Mesenchymal stem cell (in vitro differentiated cells and primary cell): ENCODE results near the gene TMEM63B.

Experiments
- DNase-seq: peaks from one replicate; pipeline ENCODE4 v3.0.0-alpha.2; 2013
- H2AFZ ChIP-seq: one replicate; pipeline ENCODE4 v1.6.1; 2013; ENCODE audit warnings: low read depth, mild to moderate bottlenecking, control low read depth, inconsistent platforms, low read length, moderate library complexity
- H2AK5ac ChIP-seq: 2 replicates; pipeline ENCODE4 v1.6.1; 2013; ENCODE audit warnings: low read length, moderate library complexity, mild to moderate bottlenecking, inconsistent platforms; ENCODE audit not compliant: severe bottlenecking
- H2BK120ac ChIP-seq: one replicate; pipeline ENCODE4 v1.6.1; 2013; ENCODE audit warnings: low read depth, mild to moderate bottlenecking, inconsistent platforms, low read length, moderate library complexity
- H2BK12ac ChIP-seq, 2 experiments: one replicate each; pipeline ENCODE4 v1.6.1; 2013; ENCODE audit warnings: inconsistent platforms in 2 of 2, low read length in 2 of 2, mild to moderate bottlenecking in 2 of 2, moderate library complexity in 2 of 2, control low read depth in 1 of 2
- H2BK15ac ChIP-seq: one replicate; pipeline ENCODE4 v1.6.1; 2013; ENCODE audit warnings: mild to moderate bottlenecking, low read depth, inconsistent platforms; ENCODE audit not compliant: poor library complexity, severe bottlenecking
- H2BK5ac ChIP-seq: 2 replicates; pipeline ENCODE4 v1.6.1; 2013; ENCODE audit warnings: low read depth, mild to moderate bottlenecking, low read length, control low read depth, inconsistent platforms; ENCODE audit not compliant: poor library complexity, severe bottlenecking
- H3K14ac ChIP-seq, 2 experiments: one replicate each; pipeline ENCODE4 v1.6.1; 2013; ENCODE audit warnings: inconsistent platforms in 2 of 2, low read length in 2 of 2, control low read depth in 1 of 2, mild to moderate bottlenecking in 1 of 2, moderate library complexity in 1 of 2
- H3K18ac ChIP-seq, 2 experiments: one replicate each; pipeline ENCODE4 v1.6.1; 2013; ENCODE audit warnings: inconsistent platforms in 2 of 2, low read length in 2 of 2, control low read depth in 1 of 2, low read depth in 1 of 2, mild to moderate bottlenecking in 1 of 2
- H3K23ac ChIP-seq, 2 experiments: one replicate each; pipeline ENCODE4 v1.6.1; 2013; ENCODE audit warnings: inconsistent platforms in 2 of 2, low read length in 2 of 2, mild to moderate bottlenecking in 2 of 2, moderate library complexity in 2 of 2, control low read depth in 1 of 2
- H3K27ac ChIP-seq: 2 replicates; pipeline ENCODE4 v1.5.1; 2013; ENCODE audit warnings: mild to moderate bottlenecking, moderate library complexity, low read length, control low read depth, inconsistent platforms; ENCODE audit not compliant: poor library complexity, severe bottlenecking
- H3K27me3 ChIP-seq, 2 experiments: 2 replicates each; pipeline versions ENCODE4 v1.6.1 to v1.7.0; 2013; ENCODE audit warnings: low read length in 2 of 2, mild to moderate bottlenecking in 2 of 2, moderate library complexity in 2 of 2, control low read depth in 1 of 2, inconsistent platforms in 1 of 2; ENCODE audit not compliant: control insufficient read depth in 1 of 2, insufficient read depth in 1 of 2
- H3K36me3 ChIP-seq, 2 experiments: 2 replicates each; pipeline versions ENCODE4 v1.6.1 to v1.7.0; 2013; ENCODE audit warnings: low read length in 2 of 2, control low read depth in 1 of 2, inconsistent platforms in 1 of 2, low read depth in 1 of 2, mild to moderate bottlenecking in 1 of 2; ENCODE audit not compliant: insufficient read depth in 2 of 2, control insufficient read depth in 1 of 2
- H3K4ac ChIP-seq, 2 experiments: one replicate each; pipeline ENCODE4 v1.6.1; 2013; ENCODE audit warnings: inconsistent platforms in 2 of 2, low read length in 2 of 2, mild to moderate bottlenecking in 2 of 2, moderate library complexity in 2 of 2, control low read depth in 1 of 2, low read depth in 1 of 2
- H3K4me1 ChIP-seq: 2 replicates; pipeline ENCODE4 v1.6.1; 2013; ENCODE audit warnings: low read depth, low read length, control low read depth; ENCODE audit not compliant: control insufficient read depth, insufficient read depth
- H3K4me2 ChIP-seq: 2 replicates; pipeline ENCODE4 v1.6.1; 2013; ENCODE audit warnings: low read length, mild to moderate bottlenecking, inconsistent platforms; ENCODE audit not compliant: poor library complexity, severe bottlenecking
- H3K4me3 ChIP-seq, 2 experiments: 2 replicates each; pipeline versions ENCODE4 v1.5.1 to v1.7.0; 2013; ENCODE audit warnings: low read length in 2 of 2, mild to moderate bottlenecking in 2 of 2, control low read depth in 1 of 2, low read depth in 1 of 2; ENCODE audit not compliant: insufficient read depth in 1 of 2
- H3K79me1 ChIP-seq: replicated peaks from 2 replicates; pipeline ENCODE4 v1.6.1; 2013; ENCODE audit warnings: mild to moderate bottlenecking, control low read depth, low read length, inconsistent platforms; ENCODE audit not compliant: poor library complexity, severe bottlenecking
- H3K9ac ChIP-seq: 2 replicates; pipeline ENCODE4 v1.7.0; 2013; ENCODE audit warnings: mild to moderate bottlenecking, low read length, moderate library complexity
- H3K9me3 ChIP-seq: 2 replicates; pipeline ENCODE4 v1.7.0; 2013; ENCODE audit warnings: mild to moderate bottlenecking, low read length; ENCODE audit not compliant: control insufficient read depth
- H4K8ac ChIP-seq: one replicate; pipeline ENCODE4 v1.6.1; 2013; ENCODE audit warnings: inconsistent platforms, mild to moderate bottlenecking, low read length, moderate library complexity
- H4K91ac ChIP-seq: one replicate; pipeline ENCODE4 v1.6.1; 2013; ENCODE audit warnings: mild to moderate bottlenecking, low read length, inconsistent platforms
- WGBS: methylation state at CpG from one replicate; pipeline ENCODE4 v1.1.7; 2013; ENCODE audit warnings: mixed read lengths; 5-methylcytosine and 5-hydroxymethylcytosine counted together

The TMEM63B gene

GRCh38 chr6:44084231-44085014 is 42.9 kb upstream of the TMEM63B start:
- no peaks in the 10 kb centered on the region for H3K9me3 ChIP-seq
- H3K4me2 ChIP-seq: no peak overlapping the region
- no peaks in the 10 kb centered on the region for H3K79me1 ChIP-seq
- no peaks in the 10 kb centered on the region for H3K27me3 ChIP-seq
- H3K27ac ChIP-seq: no peak overlapping the region
- H3K36me3 ChIP-seq: peaks cover 5% of the 10 kb centered on the region in 2 experiments
- no peak overlapping the region for H3K9ac ChIP-seq
- no peak overlapping the region for H3K23ac ChIP-seq
- H2BK5ac ChIP-seq: no peak overlapping the region
- H3K14ac ChIP-seq: peak overlapping the region in 1 of 2 experiments; percentile 84
- H4K91ac ChIP-seq: no peak overlapping the region
- no peak overlapping the region for H2BK15ac ChIP-seq
- H3K4me1 ChIP-seq: peaks cover 12% of the 10 kb centered on the region
- H4K8ac ChIP-seq: no peak overlapping the region
- WGBS: 90% methylated on average over 13 of the region's 13 CpGs
- H2BK12ac ChIP-seq: no peak overlapping the region
- no peak overlapping the region for H3K4me3 ChIP-seq
- H3K4ac ChIP-seq: no peak overlapping the region
- no peak overlapping the region for H2AK5ac ChIP-seq
- H2AFZ ChIP-seq: no peak overlapping the region
- DNase-seq: peak; percentile 78
- peak overlapping the region in 1 of 2 experiments; percentile 55 for H3K18ac ChIP-seq
- no peak overlapping the region for H2BK120ac ChIP-seq

- Histone ChIP-seq H3K4ac (no peak overlapping the region), H2AK5ac (no peak overlapping the region)
Observed at GRCh38 chr6:44085219-44085618, 42.1 kb upstream of the TMEM63B start.

GRCh38 chr6:44086931-44087574 is 40.3 kb upstream of the TMEM63B start:
- Histone ChIP-seq H3K23ac (no peak overlapping the region), H2AK5ac (no peak overlapping the region), H3K4me2 (no peak overlapping the region), H2BK120ac (no peak overlapping the region), H3K4me3 (no peak overlapping the region), H3K36me3 (peaks cover 7 to 13% of the 10 kb centered on the region in 2 experiments), H3K27me3 (no peaks in the 10 kb centered on the region), H4K91ac (no peak overlapping the region), H3K4me1 (peaks cover 14% of the 10 kb centered on the region), H3K18ac (no peak overlapping the region), H2BK12ac (no peak overlapping the region), H2BK5ac (no peak overlapping the region), H4K8ac (no peak overlapping the region), H3K4ac (no peak overlapping the region), H3K27ac (no peak overlapping the region), H3K9ac (peak overlapping the region; percentile 11), H3K14ac (no peak overlapping the region), H2AFZ (no peak overlapping the region), H2BK15ac (no peak overlapping the region), H3K9me3 (no peaks in the 10 kb centered on the region), H3K79me1 (peaks cover 5% of the 10 kb centered on the region)
- DNase-seq: no peak
- 76% methylated on average over 9 of the region's 9 CpGs for WGBS

More at GRCh38 chr6:44085219-44085618, 42.1 kb upstream of the TMEM63B start:
- H2BK5ac ChIP-seq: no peak overlapping the region
- 94% methylated on average over 2 of the region's 2 CpGs for WGBS
- H2BK120ac ChIP-seq: no peak overlapping the region
- no peak for DNase-seq
- H3K4me1 ChIP-seq: peaks cover 12% of the 10 kb centered on the region
- H3K27me3 ChIP-seq: no peaks in the 10 kb centered on the region
- H3K4me2 ChIP-seq: no peak overlapping the region
- H3K18ac ChIP-seq: no peak overlapping the region
- H3K27ac ChIP-seq: no peak overlapping the region
- no peak overlapping the region for H3K9ac ChIP-seq
- no peak overlapping the region for H3K4me3 ChIP-seq
- H2AFZ ChIP-seq: no peak overlapping the region
- peaks cover 3% of the 10 kb centered on the region for H3K79me1 ChIP-seq
- H4K91ac ChIP-seq: no peak overlapping the region
- H2BK12ac ChIP-seq: no peak overlapping the region
- H3K9me3 ChIP-seq: no peaks in the 10 kb centered on the region
- H2BK15ac ChIP-seq: no peak overlapping the region
- H3K36me3 ChIP-seq: peaks cover 7 to 9% of the 10 kb centered on the region in 2 experiments
- no peak overlapping the region for H3K14ac ChIP-seq
- no peak overlapping the region for H4K8ac ChIP-seq
- H3K23ac ChIP-seq: no peak overlapping the region

- no peak overlapping the region for H3K14ac ChIP-seq
- DNase-seq: no peak
Observed at GRCh38 chr6:44087623-44088022, 39.7 kb upstream of the TMEM63B start.

More at GRCh38 chr6:44087623-44088022, 39.7 kb upstream of the TMEM63B start:
- H3K4ac ChIP-seq: no peak overlapping the region
- H4K8ac ChIP-seq: no peak overlapping the region
- no peak overlapping the region for H2AFZ ChIP-seq
- no peak overlapping the region for H3K4me2 ChIP-seq
- H3K27me3 ChIP-seq: no peaks in the 10 kb centered on the region
- H2BK12ac ChIP-seq: no peak overlapping the region
- 100% methylated on average over 2 of the region's 2 CpGs for WGBS
- H4K91ac ChIP-seq: no peak overlapping the region
- H2AK5ac ChIP-seq: no peak overlapping the region
- no peak overlapping the region for H2BK15ac ChIP-seq
- no peaks in the 10 kb centered on the region for H3K9me3 ChIP-seq
- peaks cover 11 to 15% of the 10 kb centered on the region in 2 experiments for H3K36me3 ChIP-seq
- no peak overlapping the region for H2BK5ac ChIP-seq
- peaks cover 14% of the 10 kb centered on the region for H3K4me1 ChIP-seq
- peak overlapping the region; percentile 11 for H3K9ac ChIP-seq
- no peak overlapping the region for H3K23ac ChIP-seq
- H3K27ac ChIP-seq: no peak overlapping the region
- no peak overlapping the region for H2BK120ac ChIP-seq
- H3K4me3 ChIP-seq: no peak overlapping the region
- H3K18ac ChIP-seq: no peak overlapping the region
- H3K79me1 ChIP-seq: peaks cover 10% of the 10 kb centered on the region
